HCT116 (cell line): ENCODE data around the gene NOL4L. TPM values are rescaled to one million over a fixed set of nuclear protein-coding genes. Genes with fewer than 3 reads are reported as not detected.

Experiments
- ATAC-seq: fragments of 200-7000 bp; cut with Tn5 transposase; 2 replicates; pipeline ENCODE4 v1.9.1; 2020; ENCODE audit warnings: mild to moderate bottlenecking, moderate library complexity
- BruUV-seq: library from RNA; stranded (reverse); fragments of 400-500 nt; replicated peaks from 2 replicates; lab custom pipeline; 2021; lab: Mats Ljungman, UMichigan
- CTCF ChIA-PET: fragments of 300-600 bp; sonication (Branson Sonifier 250); formaldehyde crosslinking; loops from one replicate; lab custom pipeline; 2021; ENCODE audit warnings: antibody characterized with exemption; lab: Charles Lee
- POLR2A ChIA-PET: fragments of 300-600, 350-600 bp; sonication (Branson Sonifier 250); formaldehyde crosslinking; loops from one replicate; lab custom pipeline; 2021; ENCODE audit warnings: antibody characterized with exemption; lab: Charles Lee
- RAD21 ChIA-PET, 2 experiments: fragments of 300-600 bp; sonication (Branson Sonifier 250); formaldehyde crosslinking; loops; one replicate each; lab custom pipeline; 2023; ENCODE audit warnings: low total read pairs in 2 of 2; ENCODE audit not compliant: uncharacterized antibody in 2 of 2, unreplicated experiment in 2 of 2, low non-redundant PET in 1 of 2; lab: Charles Lee
- DNase-seq: peaks from one replicate; pipeline ENCODE4 v3.0.0-alpha.2; 2010; ENCODE audit warnings: low read depth, low spot score
- H2AFZ ChIP-seq: fragments of 200-600 bp; shearing (Covaris generic), sonication (generic); 2 replicates; pipeline ENCODE4 v1.6.1; 2017; ENCODE audit warnings: low read depth, mixed run types, mixed read lengths, antibody characterized with exemption, low read length; ENCODE audit not compliant: poor library complexity, severe bottlenecking
- H3K27ac ChIP-seq: 2 replicates; pipeline ENCODE4 v1.5.1; 2012; ENCODE audit warnings: low read depth, low read length
- H3K27me3 ChIP-seq: fragments of 200-600 bp; sonication (generic); 2 replicates; pipeline ENCODE4 v1.6.1; 2016; ENCODE audit warnings: mixed run types, low read length, mixed read lengths; ENCODE audit not compliant: insufficient read depth
- H3K36me3 ChIP-seq, 2 experiments: fragments of 200-500 bp in 1 of 2; fragments of 200-600 bp in 1 of 2; sonication (Bioruptor generic) in 1 of 2; sonication (generic) in 1 of 2; 2 replicates each; pipeline versions ENCODE4 v1.5.1 to v1.6.1; 2014 to 2016; ENCODE audit warnings: low read length in 2 of 2, inconsistent platforms in 1 of 2, mixed read lengths in 1 of 2, mixed run types in 1 of 2; ENCODE audit not compliant: insufficient read depth in 2 of 2, control insufficient read depth in 1 of 2
- H3K4me1 ChIP-seq, 2 experiments: fragments of 200-600 bp in 1 of 2; sonication (generic) in 1 of 2; 2 replicates each; pipeline versions ENCODE4 v1.5.1 to v1.6.1; 2012 to 2017; ENCODE audit warnings: low read length in 2 of 2, inconsistent platforms in 1 of 2, mild to moderate bottlenecking in 1 of 2, mixed read lengths in 1 of 2, mixed run types in 1 of 2, moderate library complexity in 1 of 2; ENCODE audit not compliant: insufficient read depth in 2 of 2, control insufficient read depth in 1 of 2
- H3K4me2 ChIP-seq: fragments of 200-600 bp; sonication (generic); 2 replicates; pipeline ENCODE4 v1.6.1; 2017; ENCODE audit warnings: mixed run types, low read length, mixed read lengths
- H3K4me3 ChIP-seq, 2 experiments: fragments of 200-600 bp in 1 of 2; sonication (generic) in 1 of 2; replicated peaks in 1 of 2; 2 replicates each; pipeline ENCODE4 v1.5.1; 2011 to 2016; ENCODE audit warnings: low read length in 2 of 2, control low read depth in 1 of 2, low read depth in 1 of 2, mild to moderate bottlenecking in 1 of 2, mixed read lengths in 1 of 2, mixed run types in 1 of 2
- H3K79me2 ChIP-seq: fragments of 200-600 bp; sonication (generic); 2 replicates; pipeline ENCODE4 v1.6.1; 2017; ENCODE audit warnings: mild to moderate bottlenecking, mixed run types, low read length, moderate library complexity, mixed read lengths; ENCODE audit not compliant: insufficient read depth
- H3K9ac ChIP-seq: fragments of 200-600 bp; sonication (generic); 2 replicates; pipeline ENCODE4 v1.6.1; 2016; ENCODE audit warnings: low read length, mixed read lengths
- H3K9me2 ChIP-seq: fragments of 200-600 bp; sonication (generic), shearing (Covaris generic); 2 replicates; pipeline ENCODE4 v1.6.1; 2017; ENCODE audit warnings: mixed run types, mild to moderate bottlenecking, moderate library complexity; ENCODE audit not compliant: insufficient read depth
- H3K9me3 ChIP-seq, 2 experiments: fragments of 200-500 bp in 1 of 2; fragments of 200-600 bp in 1 of 2; sonication (Bioruptor generic) in 1 of 2; sonication (generic) in 1 of 2; 2 replicates each; pipeline ENCODE4 v1.6.1; 2014 to 2017; ENCODE audit warnings: low read length in 2 of 2, mixed read lengths in 2 of 2, inconsistent platforms in 1 of 2, low read depth in 1 of 2, mild to moderate bottlenecking in 1 of 2, mixed run types in 1 of 2, moderate library complexity in 1 of 2; ENCODE audit not compliant: control insufficient read depth in 1 of 2, insufficient read depth in 1 of 2
- H4K20me1 ChIP-seq: fragments of 200-600 bp; sonication (generic), shearing (Covaris generic); 2 replicates; pipeline ENCODE4 v1.6.1; 2017; ENCODE audit warnings: mixed run types, mild to moderate bottlenecking, moderate library complexity; ENCODE audit not compliant: insufficient read depth
- CBX3 ChIP-seq: IDR thresholded peaks from 2 replicates; pipeline ENCODE4 v1.6.1; 2012; ENCODE audit warnings: low read depth
- CEBPB ChIP-seq: IDR thresholded peaks from 2 replicates; pipeline ENCODE4 v1.6.1; 2012; ENCODE audit warnings: low read depth
- EGR1 ChIP-seq: IDR thresholded peaks from 2 replicates; pipeline ENCODE4 v1.6.1; 2012; ENCODE audit warnings: low read depth
- EZH2 ChIP-seq: fragments of 200-600 bp; sonication (generic); IDR thresholded peaks from 2 replicates; pipeline ENCODE4 v1.6.1; 2017; ENCODE audit warnings: antibody characterized with exemption, mixed run types
- FOSL1 ChIP-seq: IDR thresholded peaks from 2 replicates; pipeline ENCODE4 v1.6.1; 2012; ENCODE audit warnings: low read depth
- REST ChIP-seq: IDR thresholded peaks from 2 replicates; pipeline ENCODE4 v1.6.1; 2012; ENCODE audit warnings: low read depth
- SRF ChIP-seq: IDR thresholded peaks from 2 replicates; pipeline ENCODE4 v1.6.1; 2012; ENCODE audit warnings: low read depth
- TCF7L2 ChIP-seq: IDR thresholded peaks from 2 replicates; pipeline ENCODE4 v1.7.0; 2011; ENCODE audit warnings: borderline replicate concordance, inconsistent platforms; ENCODE audit not compliant: insufficient read depth, insufficient read length; ENCODE audit errors: extremely low read depth
- ZBTB33 ChIP-seq: IDR thresholded peaks from 2 replicates; pipeline ENCODE4 v1.6.1; 2011; ENCODE audit warnings: mild to moderate bottlenecking, low read length, moderate library complexity; ENCODE audit not compliant: insufficient replicate concordance; ENCODE audit errors: extremely low read depth
- intact Hi-C: fragments of 100-400 bp; cut with micrococcal nuclease; formaldehyde crosslinking; loops from 2 replicates; pipeline ENCODE4 v1.10.0; 2022
- total RNA-seq: library from RNA; stranded (reverse); gene quantifications from one replicate; pipeline ENCODE4 v1.2.1, GENCODE V29; 2021; ENCODE audit not compliant: unreplicated experiment

Gene NOL4L
- total RNA-seq, 1 experiment from 2014 or later = 5.9 TPM

DNA sequence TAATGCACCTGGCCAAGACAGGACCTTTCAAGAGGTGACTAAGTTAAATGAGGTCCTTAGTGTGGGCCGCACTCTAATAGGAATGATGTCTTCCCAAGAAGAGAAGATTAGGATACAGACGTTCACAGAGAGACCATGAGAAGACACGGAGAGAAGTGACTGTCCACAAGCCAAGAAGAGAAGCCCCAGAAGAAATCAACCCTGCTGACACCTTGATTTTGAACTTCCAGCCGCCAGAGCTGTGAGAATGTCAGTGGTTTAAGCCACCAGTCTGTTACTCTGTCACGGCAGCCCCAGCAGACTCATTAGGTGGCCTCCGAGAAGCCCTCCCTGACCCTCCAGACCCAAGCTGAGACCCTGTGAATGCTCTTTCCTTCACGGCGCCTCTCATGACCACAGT lies 29.5 kb downstream of the NOL4L start:
- Histone ChIP-seq H4K20me1 (no peaks in the 10 kb centered on the region), H3K27me3 (no peaks in the 10 kb centered on the region), H2AFZ (no peak overlapping the region), H3K9ac (no peak overlapping the region), H3K9me3 (no peaks in the 10 kb centered on the region), H3K36me3 (no peaks in the 10 kb centered on the region), H3K4me3 (no peak overlapping the region), H3K4me2 (no peak overlapping the region), H3K9me2 (no peaks in the 10 kb centered on the region), H3K27ac (no peak overlapping the region), H3K4me1 (peaks cover 26 to 39% of the 10 kb centered on the region in 2 experiments), H3K79me2 (no peaks in the 10 kb centered on the region)
- ChIA-PET CTCF (no interaction called here), POLR2A (no interaction called here), RAD21 (no interaction called here)
- DNase-seq = no peak
- TF ChIP-seq ZBTB33 (no peak), SRF (no peak), CEBPB (no peak), EGR1 (no peak), REST (no peak), TCF7L2 (no peak), CBX3 (no peak), FOSL1 (no peak), EZH2 (no peak)
- ATAC-seq = no peak
- intact Hi-C loops = no loop called here
- no TSS peak for BruUV-seq
